Thoracic aorta (tissue), 2 donors: Measurements from ENCODE around the gene TRAPPC2. TPM values are rescaled to one million over a fixed set of nuclear protein-coding genes. Genes with fewer than 3 reads are reported as not detected.

Experiments
- ATAC-seq: fragments of 150-250 bp; one replicate; pipeline ENCODE4 v1.8.0; 2017; ENCODE audit warnings: low read depth; ENCODE audit not compliant: insufficient number of reproducible peaks, low FRiP score
- DNase-seq: peaks from one replicate; pipeline ENCODE4 v3.0.0-alpha.2; 2020; ENCODE audit warnings: low spot score
- H3K27ac ChIP-seq, 2 donors: fragments of 200-600 bp; sonication (generic); 1 replicate in 1 of 2; 2 replicates in 1 of 2; pipeline ENCODE4 v1.5.1; 2016; ENCODE audit warnings: mild to moderate bottlenecking in 2 of 2, moderate library complexity in 2 of 2
- H3K27me3 ChIP-seq: fragments of 200-600 bp; sonication (generic); replicated peaks from 2 replicates; pipeline ENCODE4 v1.6.0; 2016; ENCODE audit warnings: mild to moderate bottlenecking; ENCODE audit not compliant: insufficient read depth
- H3K36me3 ChIP-seq: fragments of 200-600 bp; sonication (generic); one replicate; pipeline ENCODE4 v1.5.1; 2016
- H3K4me1 ChIP-seq, 2 donors: fragments of 200-600 bp; sonication (generic); 1 replicate in 1 of 2; 2 replicates in 1 of 2; pipeline versions ENCODE4 v1.5.1 to v1.6.0; 2016; ENCODE audit warnings: low read depth in 2 of 2, mild to moderate bottlenecking in 1 of 2; ENCODE audit not compliant: control insufficient read depth in 1 of 2
- H3K4me3 ChIP-seq: fragments of 200-600 bp; sonication (generic); 2 replicates; pipeline ENCODE4 v1.5.1; 2016; ENCODE audit warnings: mild to moderate bottlenecking
- H3K9me3 ChIP-seq: fragments of 200-600 bp; sonication (generic); 2 replicates; pipeline ENCODE4 v1.5.1; 2016
- total RNA-seq, 2 donors: library from RNA; depleted of rRNA; stranded (reverse); fragments of >200 nt; gene quantifications; one replicate each; pipeline versions ENCODE4 v1.1.0 to v1.2.3, GENCODE V29; 2016
- TF ChIP-seq, protein P1 (sequence below): fragments of 200-600 bp; sonication (generic); IDR thresholded peaks from one replicate; pipeline ENCODE4 v1.5.1; 2019; ENCODE audit warnings: antibody characterized with exemption

Gene TRAPPC2
- total RNA-seq, result 10 to 100 TPM; 15.0 to 24.2 TPM

DNA sequence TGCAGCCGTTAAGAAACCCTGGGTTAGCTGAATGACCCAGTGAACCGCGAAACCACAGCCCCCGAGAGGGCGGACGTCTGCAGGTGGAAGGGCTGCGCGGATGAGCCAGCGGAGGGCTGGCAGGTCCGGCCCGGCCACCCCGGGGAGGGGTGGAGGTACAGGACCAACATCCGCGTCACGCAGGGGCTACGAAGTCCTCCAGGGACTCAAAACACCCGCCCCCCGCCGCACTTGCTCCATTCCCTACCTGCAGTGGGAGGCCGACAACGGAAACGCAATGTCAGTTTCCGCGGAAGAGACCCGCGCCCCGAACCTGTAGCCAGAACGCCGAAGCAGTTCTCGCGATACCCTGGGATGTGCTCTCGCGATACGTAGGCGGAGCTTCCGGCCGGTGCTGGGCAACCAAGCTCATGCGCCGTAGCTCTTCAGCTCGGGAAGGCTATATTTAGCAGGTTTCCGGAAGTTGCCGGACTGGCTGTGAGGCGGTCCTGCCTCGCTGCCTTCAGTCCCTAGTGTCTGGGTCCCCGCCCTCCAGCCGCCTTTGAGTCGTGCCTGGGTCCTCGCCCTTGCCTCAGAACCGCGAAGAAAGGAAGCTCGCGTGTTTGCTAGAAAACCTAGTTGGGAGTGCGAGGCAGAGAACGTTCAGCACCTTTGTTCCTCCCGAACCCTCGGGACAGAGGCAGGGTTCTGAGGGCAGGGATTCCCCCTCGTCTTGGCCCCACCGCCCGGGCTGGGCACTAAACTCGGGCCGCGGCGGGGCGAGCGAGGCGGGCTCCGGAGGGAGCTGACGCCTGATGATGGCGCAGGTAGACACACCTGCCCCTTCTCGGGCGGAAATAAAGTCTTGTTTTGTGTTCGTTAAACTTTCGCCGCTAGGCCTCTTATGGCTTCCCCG is at the start of gene TRAPPC2, which contains the start of gene OFD1:
TSS of gene TRAPPC2 (minus strand) at position 343 of the 895 bp plus-strand sequence. CDS start 14,657 bp downstream, outside the sequence.
TSS of gene OFD1 (plus strand) at position 471 of the 895 bp plus-strand sequence. CDS start at position 795, 324 bp downstream.
- Histone ChIP-seq H3K27me3 (no peaks in the 10 kb centered on the region), H3K36me3 (no peaks in the 10 kb centered on the region), H3K4me3 (peak within 1 kb of the TSS; percentile 87), H3K4me1 (peaks cover 3 to 14% of the 10 kb centered on the region in 2 donors), H3K27ac (peak within 1 kb of the TSS; percentile 83 to 90), H3K9me3 (no peaks in the 10 kb centered on the region)
- DNase-seq (peak; percentile 63), ATAC-seq (peak; percentile 94)
- TF ChIP-seq, protein P1, sequence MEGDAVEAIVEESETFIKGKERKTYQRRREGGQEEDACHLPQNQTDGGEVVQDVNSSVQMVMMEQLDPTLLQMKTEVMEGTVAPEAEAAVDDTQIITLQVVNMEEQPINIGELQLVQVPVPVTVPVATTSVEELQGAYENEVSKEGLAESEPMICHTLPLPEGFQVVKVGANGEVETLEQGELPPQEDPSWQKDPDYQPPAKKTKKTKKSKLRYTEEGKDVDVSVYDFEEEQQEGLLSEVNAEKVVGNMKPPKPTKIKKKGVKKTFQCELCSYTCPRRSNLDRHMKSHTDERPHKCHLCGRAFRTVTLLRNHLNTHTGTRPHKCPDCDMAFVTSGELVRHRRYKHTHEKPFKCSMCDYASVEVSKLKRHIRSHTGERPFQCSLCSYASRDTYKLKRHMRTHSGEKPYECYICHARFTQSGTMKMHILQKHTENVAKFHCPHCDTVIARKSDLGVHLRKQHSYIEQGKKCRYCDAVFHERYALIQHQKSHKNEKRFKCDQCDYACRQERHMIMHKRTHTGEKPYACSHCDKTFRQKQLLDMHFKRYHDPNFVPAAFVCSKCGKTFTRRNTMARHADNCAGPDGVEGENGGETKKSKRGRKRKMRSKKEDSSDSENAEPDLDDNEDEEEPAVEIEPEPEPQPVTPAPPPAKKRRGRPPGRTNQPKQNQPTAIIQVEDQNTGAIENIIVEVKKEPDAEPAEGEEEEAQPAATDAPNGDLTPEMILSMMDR, result no peak

DNA sequence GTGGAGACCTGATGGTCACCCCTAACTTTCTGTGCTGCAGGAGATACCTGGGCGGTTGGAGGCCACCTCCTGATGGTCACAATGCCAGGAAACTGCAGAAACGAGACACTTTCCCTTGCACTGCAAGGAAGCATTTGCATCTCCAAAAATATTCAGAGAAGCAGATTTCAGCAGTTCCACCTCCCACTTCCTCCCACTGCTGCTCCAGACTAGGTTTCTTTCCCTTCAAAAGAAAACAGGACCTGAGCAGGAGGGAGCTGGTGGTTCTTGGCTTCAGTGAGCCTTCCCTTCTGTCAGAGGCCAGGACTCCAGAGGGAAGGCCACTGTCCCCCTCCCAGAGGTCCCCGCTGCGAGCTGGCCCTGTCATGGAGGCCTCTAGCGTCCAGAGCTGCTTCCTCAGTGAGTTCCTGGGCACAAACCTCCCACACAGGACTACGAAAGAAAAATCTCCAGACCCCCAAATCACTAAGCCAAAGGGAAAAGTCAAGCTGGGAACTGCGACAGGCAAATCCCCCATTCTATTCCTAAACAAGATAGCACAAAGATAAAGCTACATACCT is 46.5 kb upstream of the TRAPPC2 start:
- Histone ChIP-seq H3K4me3 (no peak overlapping the region), H3K36me3 (no peaks in the 10 kb centered on the region), H3K4me1 (no peaks in the 10 kb centered on the region), H3K27me3 (no peaks in the 10 kb centered on the region), H3K27ac (no peak overlapping the region), H3K9me3 (no peaks in the 10 kb centered on the region)
- ATAC-seq (no peak), DNase-seq (no peak)
- TF ChIP-seq, protein P1, result no peak

DNA sequence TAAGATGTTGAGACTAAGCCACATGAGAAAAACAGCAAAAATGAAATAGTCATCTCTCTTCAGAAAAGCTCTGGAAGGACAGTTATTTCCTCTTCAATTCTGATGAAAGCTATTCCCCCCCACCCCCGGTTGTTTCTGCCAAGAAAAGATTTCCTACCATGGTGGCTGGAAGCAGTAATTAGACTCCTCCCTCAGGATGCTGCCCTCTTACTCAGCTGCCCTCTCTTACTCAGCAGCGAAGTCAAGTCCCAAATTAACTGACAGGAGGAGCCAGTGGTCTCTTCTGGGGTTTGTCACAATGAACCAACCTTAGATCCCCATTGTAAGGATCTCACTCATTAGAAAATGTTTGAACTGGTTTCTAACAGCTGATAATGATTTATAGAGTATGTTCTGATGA is 44.5 kb upstream of the TRAPPC2 start:
- Histone ChIP-seq H3K4me1 (no peaks in the 10 kb centered on the region), H3K27me3 (no peaks in the 10 kb centered on the region), H3K27ac (no peak overlapping the region), H3K9me3 (no peaks in the 10 kb centered on the region), H3K36me3 (no peaks in the 10 kb centered on the region), H3K4me3 (no peak overlapping the region)
- DNase-seq (no peak), ATAC-seq (no peak)
- TF ChIP-seq, protein P1, result no peak

DNA sequence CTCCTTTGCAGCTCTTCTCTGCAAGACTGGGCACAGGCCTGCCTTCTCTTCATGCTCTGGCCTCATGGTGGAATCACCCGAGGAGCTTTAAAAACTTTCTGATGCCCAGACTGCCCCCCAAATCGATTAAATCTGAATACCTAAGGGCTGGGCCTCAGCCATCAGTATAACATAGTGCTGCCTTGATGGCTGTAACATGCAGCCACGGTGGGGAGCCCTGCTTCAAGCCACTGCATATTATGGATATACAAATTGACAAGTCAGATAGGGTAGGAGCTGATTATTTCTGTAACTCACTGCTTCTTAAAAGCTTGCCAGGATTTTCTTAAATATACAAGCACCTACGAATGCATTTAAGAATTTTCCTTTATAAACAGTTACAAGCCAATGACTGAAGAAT is 42.0 kb upstream of the TRAPPC2 start:
- TF ChIP-seq, protein P1, result no peak
- Histone ChIP-seq H3K27ac (no peak overlapping the region), H3K9me3 (no peaks in the 10 kb centered on the region), H3K27me3 (no peaks in the 10 kb centered on the region), H3K4me3 (no peak overlapping the region), H3K36me3 (no peaks in the 10 kb centered on the region), H3K4me1 (no peaks in the 10 kb centered on the region)
- ATAC-seq (no peak), DNase-seq (no peak)

DNA sequence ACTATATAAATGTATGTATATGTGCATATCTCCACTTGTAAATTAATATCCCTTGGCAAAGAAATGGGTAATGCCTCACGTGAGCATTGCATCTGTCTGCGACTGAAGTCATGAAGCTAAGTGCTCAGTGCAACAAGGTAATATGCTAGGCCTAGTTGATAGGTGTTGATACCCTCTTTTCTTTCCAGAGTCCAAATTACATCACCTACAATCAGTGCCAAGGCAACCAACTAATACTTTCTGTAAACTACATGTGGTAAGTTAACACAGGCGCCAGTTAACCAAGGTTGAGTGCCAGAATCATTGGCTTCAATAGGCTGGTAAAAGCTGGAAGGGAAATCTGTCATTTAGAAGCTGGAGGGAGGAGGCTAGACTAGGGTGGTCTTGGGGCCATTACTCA is 41.4 kb upstream of the TRAPPC2 start:
- no peaks in the 10 kb centered on the region for H3K36me3 ChIP-seq
- no peaks in the 10 kb centered on the region for H3K4me1 ChIP-seq
- no peak overlapping the region for H3K4me3 ChIP-seq
- TF ChIP-seq, protein P1, result no peak
- H3K27ac ChIP-seq, result no peak overlapping the region
- DNase-seq (no peak), ATAC-seq (no peak)
- no peaks in the 10 kb centered on the region for H3K9me3 ChIP-seq
- no peaks in the 10 kb centered on the region for H3K27me3 ChIP-seq
